GM21390 (cell line): ENCODE measurements around the gene CXCR6.
"Not testable (repeated sequence)": the region's sequence is repeated elsewhere in the genome, so short reads cannot be mapped to it uniquely, and the experiment has no call there.

Experiments used
- ATAC-seq: cut with Tn5 transposase; IDR thresholded peaks from one replicate; pipeline ENCODE4 v1.9.1; 2021; ENCODE audit not compliant: unreplicated experiment

Gene CXCR6

DNA sequence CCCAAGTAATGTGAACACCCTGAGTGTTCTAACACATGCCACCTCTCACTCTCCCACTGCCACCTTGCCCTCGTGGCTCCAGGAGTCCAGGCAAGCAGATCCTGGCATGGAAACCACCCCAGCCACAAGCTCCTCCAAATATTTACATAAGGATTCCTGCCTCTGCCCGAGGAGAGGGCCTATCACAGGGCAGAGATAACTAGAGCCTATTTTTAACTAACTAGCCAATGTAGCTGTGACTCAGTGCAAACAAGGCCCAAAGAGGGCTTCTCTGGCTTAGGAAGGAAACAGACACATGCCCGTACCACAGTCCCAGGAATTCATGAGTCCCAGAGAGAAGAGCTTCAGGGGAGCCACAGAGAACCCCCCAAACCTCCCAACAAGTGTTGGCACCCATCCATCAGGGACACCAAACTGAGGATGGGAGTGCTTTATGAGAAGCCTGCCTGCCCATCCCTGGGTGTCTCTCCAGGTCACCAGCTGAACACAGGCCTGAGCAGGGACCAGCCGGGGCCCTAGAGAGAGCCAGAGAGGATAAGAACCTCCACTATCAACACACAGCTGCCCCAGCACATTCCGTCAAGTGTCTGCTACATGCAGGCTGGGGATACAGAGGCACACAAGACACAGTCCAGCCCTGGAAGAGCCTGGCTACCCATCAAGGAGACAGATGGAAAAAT lies 43.2 kb downstream of the CXCR6 start:
- ATAC-seq = no peak

DNA sequence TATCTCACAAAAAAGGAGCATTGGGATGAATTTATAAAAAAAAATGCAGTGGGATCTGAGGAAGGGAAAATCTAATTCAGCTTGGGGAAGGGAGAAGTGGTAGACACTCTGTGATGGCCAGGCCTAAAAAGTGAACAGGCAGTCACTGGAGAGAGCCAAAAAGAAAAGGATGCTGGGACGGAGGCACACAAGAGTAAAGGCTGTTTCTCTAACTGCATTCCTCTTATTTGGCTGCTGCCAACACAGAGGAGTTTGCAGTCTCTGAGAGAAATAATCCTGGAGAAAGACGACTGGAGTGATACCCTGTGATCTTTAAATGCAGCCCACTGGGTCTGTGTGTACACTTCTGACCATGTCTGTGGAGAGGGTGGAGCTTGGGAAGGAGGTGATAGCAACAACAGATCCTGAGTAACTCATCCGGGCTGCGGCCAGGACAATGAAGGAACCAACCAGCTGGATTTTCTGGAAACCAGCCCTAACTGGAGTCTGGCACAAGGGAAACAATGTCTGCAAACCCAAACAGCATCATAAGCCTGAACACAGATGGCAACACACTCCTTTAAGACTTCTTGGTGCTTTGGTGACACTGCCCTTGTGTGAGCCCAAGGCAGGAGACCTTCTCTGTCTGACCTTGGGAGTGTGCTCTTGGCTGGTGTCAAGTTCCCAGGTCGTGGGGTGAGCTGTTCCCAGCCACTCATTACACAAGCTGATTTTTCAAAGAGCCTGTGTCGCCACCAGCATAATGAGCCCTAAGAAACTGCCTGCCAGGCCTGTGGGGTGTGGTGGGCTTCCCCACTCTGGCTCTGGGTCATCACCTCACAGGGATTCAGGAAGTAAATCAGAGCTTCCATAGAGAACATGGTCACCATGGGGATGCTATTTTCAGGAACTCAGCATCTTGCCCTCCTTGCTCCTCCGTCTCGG lies 44.4 kb downstream of the CXCR6 start:
- no peak for ATAC-seq

DNA sequence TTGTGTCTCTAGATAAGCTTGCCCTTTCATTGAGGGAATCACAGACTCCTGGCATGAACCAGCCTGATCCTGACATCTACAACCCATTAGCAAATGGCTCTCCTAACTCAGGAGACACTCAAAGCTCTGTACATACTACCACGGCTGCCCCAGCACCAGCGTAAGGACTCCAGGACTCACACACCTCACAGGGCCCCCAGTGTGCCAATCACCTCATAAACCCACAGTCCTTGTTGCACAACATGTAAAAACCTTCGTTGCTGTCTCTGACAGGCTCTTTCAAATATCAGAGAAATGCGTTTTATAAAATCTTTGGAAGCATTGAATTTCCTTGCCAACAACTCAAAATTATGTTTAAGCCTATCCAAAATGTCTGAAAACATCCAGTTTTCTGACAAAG lies 45.1 kb downstream of the CXCR6 start:
- ATAC-seq = no peak

DNA sequence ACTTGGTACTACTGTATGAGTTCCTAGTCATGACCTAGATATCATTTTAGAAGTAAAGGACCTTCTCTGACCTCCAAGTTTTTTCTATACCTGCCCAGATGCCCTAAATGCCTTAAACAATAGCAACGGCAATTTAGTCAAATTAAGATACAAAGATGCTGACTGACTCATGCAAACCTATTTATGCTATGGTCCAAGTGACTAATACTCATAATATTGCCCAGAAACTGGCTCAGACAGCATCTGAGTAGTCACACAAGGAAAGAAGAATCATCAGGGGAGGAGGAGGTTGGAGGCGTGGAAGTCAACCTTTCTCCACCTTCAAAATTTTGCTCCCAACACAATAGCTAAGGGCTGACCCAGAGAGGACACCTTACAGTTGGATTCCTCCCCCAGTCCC lies 45.5 kb downstream of the CXCR6 start:
- ATAC-seq = no peak

DNA sequence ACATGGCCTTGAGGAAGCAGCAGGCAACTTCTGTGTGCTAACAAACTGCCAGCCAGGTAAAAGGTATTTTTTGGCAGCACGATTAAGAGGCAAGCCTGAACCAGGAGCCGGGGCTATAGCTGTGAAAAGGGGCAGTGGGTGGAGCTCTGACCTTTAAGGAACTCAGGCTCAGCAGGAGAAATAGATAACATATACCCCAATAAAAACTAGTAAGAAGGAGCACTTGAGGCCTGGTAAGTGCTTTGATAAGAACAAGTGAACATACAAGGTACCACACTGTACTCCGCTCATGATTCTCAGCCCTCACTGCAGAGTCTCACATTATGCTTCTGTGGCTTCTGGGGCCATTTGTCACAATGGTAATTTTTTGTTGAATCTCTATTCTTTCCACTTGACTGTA lies 46.9 kb downstream of the CXCR6 start:
- ATAC-seq = no peak

DNA sequence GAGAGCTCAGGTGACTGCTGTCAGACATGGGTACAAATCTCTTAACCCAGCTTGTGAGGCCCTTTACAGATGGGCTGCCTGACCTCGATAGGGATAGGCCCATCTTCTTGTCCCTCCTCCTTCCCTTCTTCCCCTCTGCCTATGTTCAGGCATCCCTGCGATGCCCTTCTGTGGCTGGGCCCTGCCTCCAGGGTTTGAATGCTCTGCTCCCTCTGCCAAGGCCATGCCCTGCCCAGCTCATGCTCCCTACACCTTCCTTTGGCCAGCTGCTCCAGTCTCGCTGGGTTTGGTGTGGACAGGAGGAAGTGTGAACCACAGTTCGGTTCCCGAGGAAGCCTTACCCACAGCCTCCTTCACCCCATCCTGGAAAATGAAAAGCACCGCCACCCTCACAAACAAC lies 48.1 kb downstream of the CXCR6 start:
- ATAC-seq = no peak

DNA sequence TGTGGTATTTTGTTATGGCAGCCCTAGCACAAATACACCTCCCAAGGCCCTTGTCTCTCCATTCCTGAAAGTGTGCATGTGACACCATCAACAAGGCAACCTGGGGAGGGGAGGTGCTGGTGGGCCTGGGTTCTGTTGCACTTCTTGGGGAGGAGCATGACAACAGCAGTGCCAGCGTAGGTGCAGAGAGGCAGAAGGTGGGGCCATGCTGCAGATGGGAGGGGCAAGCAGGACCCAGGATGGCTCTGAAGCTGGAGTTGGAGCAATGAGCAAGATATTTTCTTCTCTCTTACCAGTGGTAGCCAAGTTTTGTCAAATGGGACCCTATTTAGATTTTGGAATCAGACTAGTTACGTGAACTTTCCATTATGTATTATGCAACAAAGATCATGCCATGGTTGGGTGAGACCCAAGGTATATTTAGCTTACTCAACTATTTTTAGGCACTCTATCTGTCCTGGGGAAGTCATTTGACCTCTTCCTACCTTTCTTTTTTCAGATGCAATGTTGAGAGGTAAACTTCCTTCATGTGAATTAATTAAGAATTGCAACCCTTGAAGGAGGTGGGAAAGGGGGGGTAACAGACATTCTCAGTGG lies 49.0 kb downstream of the CXCR6 start:
- no peak for ATAC-seq

DNA sequence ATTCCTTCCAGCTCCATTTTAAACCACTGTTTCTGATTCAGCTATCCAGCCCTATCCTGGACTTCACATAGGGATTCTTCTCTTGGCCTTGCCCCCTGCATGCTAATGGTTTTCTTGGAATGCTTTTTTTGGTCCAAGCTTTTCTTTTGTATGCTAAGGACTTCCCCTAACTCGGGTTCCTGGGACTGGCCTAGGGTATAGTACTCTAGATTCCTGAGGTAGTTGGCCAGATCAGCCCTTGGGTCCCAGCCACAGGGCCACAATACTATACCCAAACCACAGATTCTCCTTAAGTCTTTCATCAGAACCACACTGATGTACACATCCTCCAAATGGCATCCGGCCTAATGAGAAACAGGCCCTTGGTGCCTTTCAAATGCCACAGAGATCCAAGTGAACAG lies 49.6 kb downstream of the CXCR6 start:
- ATAC-seq = no peak

DNA sequence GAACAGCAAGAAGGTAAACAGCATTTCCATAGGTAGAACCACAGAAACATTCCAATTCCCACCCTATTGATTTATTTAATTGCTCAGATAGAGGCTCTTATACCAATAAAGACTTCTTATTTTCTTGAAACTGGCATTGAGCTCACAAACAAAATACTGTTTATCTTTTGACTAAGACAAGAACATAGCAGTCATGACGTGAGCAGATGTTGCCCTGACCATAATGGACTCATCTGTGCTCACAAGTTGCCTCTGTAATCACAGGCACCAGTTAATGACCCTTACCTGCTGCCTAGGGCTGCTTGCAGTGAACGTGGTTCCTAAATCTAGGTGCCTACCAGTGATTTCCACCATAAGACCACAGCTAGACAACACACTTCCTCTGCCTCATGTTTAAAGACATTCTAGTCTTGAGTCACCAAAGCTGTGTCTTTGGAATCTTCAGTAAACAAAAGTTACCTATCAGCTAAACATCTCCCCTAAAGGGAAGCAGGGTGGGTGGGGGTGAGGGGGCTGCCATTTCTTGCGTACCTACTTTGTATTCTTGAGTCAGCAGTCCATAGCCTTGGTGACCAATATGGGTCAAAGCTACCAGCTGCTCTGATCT lies 50.3 kb downstream of the CXCR6 start:
- no peak for ATAC-seq

DNA sequence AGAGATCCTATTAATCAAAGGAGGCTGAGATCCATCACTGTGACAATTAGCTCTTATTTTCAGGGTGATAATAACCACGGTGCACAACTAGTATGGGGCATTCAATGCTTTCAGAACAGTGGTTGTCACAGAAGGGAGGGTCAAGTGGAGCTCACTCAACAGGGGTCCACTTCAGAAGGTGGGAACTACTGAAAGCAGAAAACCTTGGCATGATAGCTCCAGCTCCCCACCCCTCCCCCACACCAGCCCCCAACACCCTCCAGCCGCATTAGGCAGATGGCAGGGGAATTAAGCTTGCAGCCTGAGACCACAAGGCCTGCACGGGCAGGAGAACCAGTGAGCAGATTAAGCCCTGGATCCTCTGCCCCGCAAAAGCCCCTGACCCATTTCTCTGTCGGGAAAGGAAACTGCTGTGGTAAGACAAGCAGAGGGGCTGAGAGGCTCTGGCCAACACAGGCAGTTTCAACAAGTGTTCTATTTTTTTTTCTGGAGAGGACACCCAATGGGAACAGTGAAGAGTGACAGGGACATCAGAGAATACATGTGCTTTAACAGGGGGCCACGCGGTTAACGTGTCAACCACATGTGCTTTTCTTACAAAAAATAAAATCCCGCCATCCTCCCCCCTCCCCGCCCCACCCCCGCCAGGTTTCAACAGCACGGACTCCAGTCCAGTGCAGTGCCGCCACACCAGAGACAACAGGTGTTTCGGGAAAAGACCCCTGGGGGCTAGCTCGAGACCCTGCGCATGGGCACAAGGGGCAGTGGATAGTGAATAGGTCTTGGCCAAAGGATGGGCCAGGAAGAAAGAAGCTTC lies 51.4 kb downstream of the CXCR6 start:
- ATAC-seq = peak; percentile 29

DNA sequence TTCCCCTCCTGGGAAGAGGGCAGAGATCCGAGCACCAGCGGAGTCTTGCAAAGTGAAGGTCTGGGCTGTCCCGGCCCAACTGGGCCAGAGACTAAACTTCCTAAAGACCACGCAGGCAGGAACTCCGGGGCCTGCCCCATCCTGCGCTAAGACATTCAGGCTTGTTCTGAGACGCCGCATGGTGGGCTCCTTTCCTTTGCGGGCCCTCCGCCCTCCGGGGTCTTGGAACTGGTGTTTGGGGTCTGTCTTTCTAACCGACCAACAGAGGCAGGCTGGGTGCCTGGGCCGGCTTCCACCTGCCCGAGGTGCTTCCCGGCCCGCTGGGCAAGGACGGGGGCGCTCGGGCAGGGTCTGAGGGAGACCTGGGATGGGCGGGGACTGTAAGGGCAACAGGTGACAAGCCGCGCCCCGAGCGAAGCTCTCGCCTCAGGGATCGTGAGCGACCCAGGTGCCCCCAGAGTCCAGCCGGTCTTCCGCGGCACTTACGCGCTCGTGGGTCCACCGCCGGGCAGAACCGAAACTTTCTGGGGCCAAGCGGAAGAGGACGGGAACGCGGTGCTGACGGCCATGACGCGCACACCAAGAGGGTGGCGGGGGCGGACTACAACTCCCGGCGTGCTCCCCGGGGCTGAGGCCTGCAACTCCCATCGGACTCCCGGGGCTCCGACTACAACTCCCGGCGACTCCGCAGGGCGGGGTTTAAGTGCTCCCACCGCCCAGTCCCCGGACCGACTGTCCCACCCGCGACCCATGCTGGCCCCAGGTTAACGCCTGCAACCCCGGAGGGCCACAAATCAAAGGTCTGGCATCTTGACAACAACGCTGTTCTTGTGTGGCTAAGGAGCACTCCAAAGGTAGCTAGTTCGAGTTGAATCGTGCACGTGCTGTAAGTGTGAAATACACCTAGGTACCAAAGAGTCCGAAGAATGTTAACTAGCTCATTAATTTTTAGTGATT lies 52.2 kb downstream of the CXCR6 start, which contains the start of gene FYCO1:
Gene FYCO1 (minus strand): TSS at position 589 of the 957 bp plus-strand sequence. CDS start 10,914 bp downstream, outside the sequence.
- peak; percentile 86 for ATAC-seq

DNA sequence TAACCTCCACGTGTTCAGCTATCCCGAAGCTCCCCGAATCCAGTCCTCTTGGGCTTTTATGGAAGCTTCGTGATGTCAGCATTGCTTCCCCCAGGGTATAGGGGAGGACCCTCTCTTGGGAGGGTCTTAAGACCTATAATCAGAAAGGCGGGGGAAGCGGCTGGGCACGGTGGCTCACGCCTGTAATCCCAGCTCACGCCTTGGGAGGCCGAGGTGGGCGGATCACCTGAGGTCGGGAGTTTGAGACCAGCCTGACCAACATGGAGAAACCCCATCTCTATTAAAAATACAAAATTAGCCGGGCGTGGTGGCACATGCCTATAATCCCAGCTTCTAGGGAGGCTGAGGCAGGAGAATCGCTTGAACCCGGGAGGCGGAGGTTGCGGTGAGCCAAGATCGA lies 54.2 kb downstream of the CXCR6 start:
- ATAC-seq = not testable (repeated sequence)

DNA sequence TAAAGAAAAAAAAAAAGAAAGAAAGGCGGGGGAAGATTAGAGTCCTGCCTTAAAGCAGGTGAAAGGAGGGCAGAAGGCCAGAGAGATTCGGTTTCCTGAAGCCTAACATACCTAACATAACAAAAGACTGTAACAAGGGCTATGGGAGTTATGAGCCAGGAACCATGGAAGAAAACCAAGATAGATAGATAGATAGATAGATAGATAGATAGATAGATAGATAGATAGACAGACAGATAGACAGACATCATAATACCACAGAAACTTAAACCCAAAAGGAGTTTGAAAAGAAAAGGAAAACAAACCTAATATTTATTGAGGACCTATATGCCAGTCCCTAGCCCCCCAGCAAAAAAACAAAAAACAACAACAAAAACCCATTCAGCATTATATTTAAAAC lies 54.7 kb downstream of the CXCR6 start:
- ATAC-seq = no peak
